GM19452 (cell line): Measurements from ENCODE around the gene PLXNA1.

Source experiments
- ATAC-seq: cut with Tn5 transposase; IDR thresholded peaks from one replicate; pipeline ENCODE4 v1.9.1; 2021; ENCODE audit not compliant: unreplicated experiment

Gene PLXNA1

DNA sequence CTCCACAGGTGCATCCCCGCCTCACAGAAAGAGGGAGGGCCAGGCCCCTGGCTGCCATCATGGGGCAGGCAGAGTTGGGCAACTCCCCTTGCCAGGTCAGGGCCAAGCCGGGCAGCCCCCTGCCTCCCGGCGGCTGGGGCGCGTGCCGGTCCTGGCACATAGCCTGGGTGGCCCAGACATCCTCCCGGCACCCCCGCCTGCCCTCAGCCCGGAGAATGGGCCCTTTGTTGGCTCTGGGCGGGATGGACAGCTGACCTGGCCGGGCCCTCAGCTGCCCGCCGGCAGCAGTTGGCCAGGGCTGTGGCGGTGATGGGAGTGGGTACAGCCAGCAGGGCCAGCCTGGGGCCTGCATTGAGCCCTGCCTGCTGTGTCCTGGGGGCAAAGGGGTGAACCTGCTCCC is 16.5 kb downstream of the PLXNA1 start:
- ATAC-seq = no peak

GRCh38 chr3:127000119-127000518 is 17.2 kb downstream of the PLXNA1 start:
- ATAC-seq = no peak

- no peak for ATAC-seq
Observed at GRCh38 chr3:127000761-127001160, 17.8 kb downstream of the PLXNA1 start.

- no peak for ATAC-seq
Observed at GRCh38 chr3:127001486-127002194, 18.7 kb downstream of the PLXNA1 start.

DNA sequence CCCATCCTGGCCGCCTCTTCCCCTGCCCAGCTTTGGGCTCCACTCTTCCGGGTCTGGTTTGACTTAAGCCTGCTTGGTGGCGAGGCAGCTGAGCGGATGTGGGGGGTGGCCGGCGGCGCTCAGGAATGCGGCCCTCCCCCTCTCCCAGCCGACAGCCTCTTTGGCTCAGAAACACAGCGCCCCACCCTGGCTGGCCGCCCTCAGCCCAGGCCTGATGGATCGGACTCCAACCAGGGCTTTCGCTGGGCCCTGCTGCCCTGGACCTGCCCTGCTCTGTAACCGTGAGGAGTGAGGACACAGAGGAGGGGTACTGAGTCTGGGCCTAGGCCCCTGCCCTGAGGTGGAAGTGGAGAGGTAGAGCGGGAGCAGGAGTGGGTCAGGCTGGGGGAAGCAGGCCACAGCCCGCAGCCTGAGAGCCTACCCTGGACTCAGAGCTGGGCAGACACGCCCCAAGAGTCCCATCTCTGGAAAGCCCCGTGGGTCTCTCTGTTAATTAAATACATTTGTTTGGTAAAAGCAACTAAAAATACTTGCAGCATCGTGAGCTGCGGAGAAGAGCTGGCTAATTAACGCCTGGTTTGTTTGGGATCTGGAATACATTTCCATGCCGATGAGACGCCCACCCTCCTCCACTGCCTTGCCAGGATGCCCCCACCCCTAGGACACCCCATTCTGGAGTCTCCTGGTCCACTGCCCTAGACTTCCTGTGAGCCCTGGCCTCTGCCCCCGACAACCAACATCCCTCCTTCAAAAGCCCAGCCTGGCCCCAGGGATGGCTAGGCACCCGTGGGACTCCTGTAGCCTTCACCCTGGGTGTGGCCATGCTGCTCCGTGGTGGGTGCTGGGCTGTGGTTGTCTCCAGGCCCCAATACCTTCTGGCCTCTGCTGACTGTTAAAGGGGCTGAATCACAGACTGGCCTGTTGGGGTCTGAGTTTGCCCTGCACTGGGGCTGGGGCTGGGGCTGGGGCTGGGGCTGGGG is 19.6 kb downstream of the PLXNA1 start:
- ATAC-seq = no peak

GRCh38 chr3:127003175-127003555 is 20.2 kb downstream of the PLXNA1 start:
- ATAC-seq = no peak

- no peak for ATAC-seq
Observed at GRCh38 chr3:127003601-127004280, 20.8 kb downstream of the PLXNA1 start.

DNA sequence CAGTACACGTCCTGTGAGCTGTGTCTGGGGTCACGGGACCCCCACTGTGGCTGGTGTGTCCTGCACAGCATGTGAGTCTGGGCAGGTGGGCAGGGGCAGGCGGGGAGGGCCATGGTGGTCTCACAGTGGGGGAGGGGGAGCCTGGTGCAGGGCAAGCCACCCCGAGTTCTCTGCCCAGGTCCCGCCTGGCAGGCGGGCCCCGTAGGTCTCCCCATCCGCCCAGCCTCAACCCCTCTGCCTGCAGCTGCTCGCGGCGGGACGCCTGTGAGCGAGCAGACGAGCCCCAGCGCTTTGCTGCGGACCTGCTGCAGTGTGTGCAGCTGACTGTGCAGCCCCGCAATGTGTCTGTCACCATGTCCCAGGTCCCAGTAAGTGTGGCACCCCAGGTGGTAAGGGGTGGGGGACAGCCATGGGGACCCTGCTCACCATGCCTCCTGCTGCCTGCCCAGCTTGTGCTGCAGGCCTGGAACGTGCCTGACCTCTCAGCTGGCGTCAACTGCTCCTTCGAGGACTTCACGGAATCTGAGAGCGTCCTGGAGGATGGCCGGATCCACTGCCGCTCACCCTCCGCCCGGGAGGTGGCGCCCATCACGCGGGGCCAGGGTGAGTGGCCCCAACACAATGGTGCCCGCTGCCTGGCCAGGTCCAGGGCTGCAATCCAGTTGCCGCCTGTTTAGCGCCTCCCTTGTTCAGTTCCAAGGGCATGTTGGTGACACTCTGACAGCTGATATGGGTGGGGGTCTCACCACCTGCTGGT is 21.9 kb downstream of the PLXNA1 start:
- ATAC-seq = no peak

DNA sequence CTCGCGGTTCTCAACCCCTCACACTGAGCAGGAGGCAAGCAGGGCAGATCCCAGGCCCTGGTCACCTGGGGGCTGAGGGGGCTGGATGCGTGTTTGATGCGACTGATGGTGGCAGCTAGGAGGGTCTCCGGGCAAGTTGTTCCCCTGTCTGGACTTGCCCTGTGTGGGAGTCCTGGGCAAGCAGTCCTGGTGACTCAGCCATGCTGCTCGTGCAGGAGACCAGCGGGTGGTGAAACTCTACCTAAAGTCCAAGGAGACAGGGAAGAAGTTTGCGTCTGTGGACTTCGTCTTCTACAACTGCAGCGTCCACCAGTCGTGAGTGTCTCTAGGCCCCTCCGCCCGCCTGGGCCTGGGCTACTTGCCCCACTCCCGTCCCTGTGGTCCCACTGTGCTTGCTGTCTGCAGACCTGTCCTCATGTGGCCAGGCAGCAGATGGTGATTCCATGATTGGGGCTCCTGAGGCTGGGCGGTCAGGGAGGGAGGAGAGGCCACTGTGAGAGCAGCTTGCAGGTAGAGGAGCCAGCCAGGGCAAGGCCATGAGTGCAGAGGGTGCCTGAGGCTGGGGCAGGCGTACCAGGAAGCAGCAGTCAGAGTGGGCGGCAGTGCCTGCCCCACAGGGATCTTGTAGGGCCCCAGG is 23.1 kb downstream of the PLXNA1 start:
- no peak for ATAC-seq

DNA sequence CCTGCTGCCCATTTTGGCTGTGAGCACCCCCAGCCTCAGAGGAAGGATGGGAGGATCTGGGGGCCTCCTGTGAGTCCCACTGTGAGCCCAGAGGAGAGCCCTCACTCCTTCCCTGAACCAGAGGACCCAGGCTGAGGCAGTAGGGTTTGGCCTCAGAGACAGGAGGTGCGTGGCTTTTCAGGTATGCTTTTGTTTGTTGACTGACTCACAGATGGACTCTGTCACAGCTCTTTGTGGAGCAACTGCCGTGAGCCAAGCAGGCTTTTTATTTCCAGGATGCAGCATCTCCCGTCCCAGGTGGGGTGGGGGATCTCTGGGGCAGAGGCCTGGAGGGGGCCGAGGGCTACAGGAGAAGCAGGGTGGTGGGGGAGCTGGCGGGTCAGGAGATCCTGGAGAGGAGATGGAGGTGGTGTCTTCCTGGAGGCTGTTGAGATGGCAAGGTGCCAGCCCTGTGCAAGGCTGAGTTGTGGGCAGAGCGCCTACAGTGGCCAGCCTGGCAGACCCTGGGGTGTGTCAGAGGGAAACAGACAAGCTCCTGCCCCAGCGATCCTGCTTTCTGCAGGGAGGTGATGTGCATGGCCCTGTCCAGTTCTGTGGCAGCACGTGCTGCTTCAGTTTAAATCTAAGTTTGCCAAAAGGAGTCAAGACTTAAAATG is 24.0 kb downstream of the PLXNA1 start:
- no peak for ATAC-seq

GRCh38 chr3:127008236-127008635 is 25.3 kb downstream of the PLXNA1 start:
- no peak for ATAC-seq

- ATAC-seq = no peak
Observed at GRCh38 chr3:127009531-127009930, 26.6 kb downstream of the PLXNA1 start.

DNA sequence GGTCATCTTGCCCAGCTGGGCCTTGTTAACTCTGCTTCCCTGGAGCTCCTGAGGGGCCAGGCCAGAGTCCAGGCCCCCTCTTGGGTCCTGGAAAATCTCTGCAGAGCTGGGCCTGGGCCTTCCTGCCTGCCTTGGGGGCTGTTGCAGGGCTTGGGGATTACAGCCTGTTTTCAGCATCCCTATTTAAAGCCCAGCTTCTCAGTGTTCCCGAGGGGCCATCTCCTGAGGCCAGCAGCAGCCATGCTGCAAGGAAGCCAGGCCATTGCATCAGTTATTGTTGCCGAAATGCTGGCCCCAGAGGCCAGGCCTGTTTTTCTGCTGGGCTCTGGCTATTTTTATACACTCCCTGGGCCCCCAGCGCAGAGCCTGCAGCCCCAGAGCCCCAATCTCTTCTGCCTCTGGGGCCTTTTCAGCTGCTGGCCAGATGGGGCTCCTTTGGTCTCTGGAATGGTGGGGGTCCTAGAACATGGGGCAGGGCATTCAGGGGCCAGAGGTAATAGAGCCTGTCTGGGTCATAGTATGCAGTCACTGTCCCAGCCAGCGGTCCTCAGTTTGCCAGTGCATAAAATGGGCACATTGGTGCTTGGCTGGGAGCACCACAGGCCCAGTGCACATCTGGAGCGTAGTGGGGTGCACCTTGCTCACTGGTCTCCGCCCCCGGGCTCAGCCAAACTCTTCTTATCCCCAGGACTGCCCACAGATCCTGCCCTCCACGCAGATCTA is 28.5 kb downstream of the PLXNA1 start:
- ATAC-seq = no peak

DNA sequence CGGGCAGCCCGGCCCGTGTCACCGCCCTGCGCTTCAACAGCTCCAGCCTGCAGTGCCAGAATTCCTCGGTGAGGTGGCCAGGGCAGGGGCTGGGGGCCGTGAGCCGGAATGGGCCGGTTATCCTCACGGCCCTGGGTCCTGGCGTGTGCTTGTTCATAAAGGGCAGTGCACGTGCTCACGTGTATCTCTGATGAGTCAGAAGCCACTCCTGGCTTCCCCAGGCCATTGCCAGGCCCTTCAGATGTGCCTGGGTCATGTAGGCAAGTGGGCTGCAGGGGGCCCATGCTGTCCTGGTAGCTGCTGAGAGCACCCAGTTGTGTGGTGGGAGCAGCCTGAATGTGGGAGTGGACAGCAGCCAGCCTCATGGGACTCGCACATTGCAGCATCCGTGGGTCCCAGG is 29.2 kb downstream of the PLXNA1 start:
- ATAC-seq = no peak

GRCh38 chr3:127013181-127013580 is 30.3 kb downstream of the PLXNA1 start:
- ATAC-seq = no peak

GRCh38 chr3:127013758-127014535 is 31.0 kb downstream of the PLXNA1 start:
- no peak for ATAC-seq

GRCh38 chr3:127014536-127015281 is 31.8 kb downstream of the PLXNA1 start:
- peak; percentile 26 for ATAC-seq
